GM11168 (cell line): ENCODE results near the gene GPR42.
"Not testable (repeated sequence)": the region's sequence is repeated elsewhere in the genome, so short reads cannot be mapped to it uniquely, and the experiment has no call there.

Source experiments
- in situ Hi-C: fragments of 300-500 bp; cut with MboI; formaldehyde crosslinking; loops from one replicate; pipeline ENCODE4 v1.12.0; 2022; ENCODE audit warnings: low sequenced_read_pairs; ENCODE audit not compliant: unreplicated experiment

Gene GPR42

GRCh38 chr19:35360880-35361420, 9.9 kb upstream of the GPR42 start:
- in situ Hi-C loops: no loop called here

- in situ Hi-C loops: no loop called here
Measured at GRCh38 chr19:35362261-35363000, 8.4 kb upstream of the GPR42 start.

- in situ Hi-C loops: no loop called here
Measured at GRCh38 chr19:35363001-35363590, 7.8 kb upstream of the GPR42 start.

GRCh38 chr19:35363711-35364425, 7.0 kb upstream of the GPR42 start:
- in situ Hi-C loops: no loop called here

- in situ Hi-C loops: no loop called here
Measured at GRCh38 chr19:35365303-35365702, 5.6 kb upstream of the GPR42 start.

- in situ Hi-C loops: no loop called here
Measured at GRCh38 chr19:35368378-35368777, 2.5 kb upstream of the GPR42 start.

GRCh38 chr19:35369522-35369921, 1.3 kb upstream of the GPR42 start:
- in situ Hi-C loops: no loop called here

GRCh38 chr19:35373492-35373891, 2.6 kb downstream of the GPR42 start:
- in situ Hi-C loops: no loop called here

GRCh38 chr19:35374031-35374430, 3.2 kb downstream of the GPR42 start:
- in situ Hi-C loops: not testable (repeated sequence)

- in situ Hi-C loops: no loop called here
Measured at GRCh38 chr19:35375505-35376307, 4.8 kb downstream of the GPR42 start.

- in situ Hi-C loops: no loop called here
Measured at GRCh38 chr19:35377656-35378055, 6.8 kb downstream of the GPR42 start.

GRCh38 chr19:35378356-35378755, 7.5 kb downstream of the GPR42 start:
- in situ Hi-C loops: no loop called here

GRCh38 chr19:35379545-35379944, 8.7 kb downstream of the GPR42 start:
- in situ Hi-C loops: not testable (repeated sequence)

GRCh38 chr19:35379992-35380391, 9.1 kb downstream of the GPR42 start:
- in situ Hi-C loops: no loop called here

- in situ Hi-C loops: no loop called here
Measured at GRCh38 chr19:35380450-35381124, 9.7 kb downstream of the GPR42 start.

- in situ Hi-C loops: no loop called here
Measured at GRCh38 chr19:35381318-35381717, 10.4 kb downstream of the GPR42 start.

GRCh38 chr19:35381926-35382325, 11.1 kb downstream of the GPR42 start:
- in situ Hi-C loops: no loop called here

GRCh38 chr19:35383536-35383935, 12.7 kb downstream of the GPR42 start:
- in situ Hi-C loops: no loop called here

GRCh38 chr19:35388277-35389054, 17.6 kb downstream of the GPR42 start:
- in situ Hi-C loops: no loop called here
